CD4-positive, CD25-positive, alpha-beta regulatory T cell (primary cell): ENCODE results near the gene PYGB. TPM values are rescaled to one million over a fixed set of nuclear protein-coding genes. Genes with fewer than 3 reads are reported as not detected.

Source experiments
- ATAC-seq, 2 donors: fragments of 150-1000 bp; cut with Tn5 transposase; one replicate each; pipeline ENCODE4 v1.10.0; 2021; ENCODE audit warnings: low read depth in 2 of 2, moderate number of reproducible peaks in 2 of 2, moderate library complexity in 1 of 2
- DNase-seq, 3 donors: peaks; one replicate each; pipeline versions ENCODE4 v3.0.0 to v3.0.0-alpha.2; 2012 to 2022; ENCODE audit warnings: mixed read lengths in 1 of 3
- H3K27ac ChIP-seq: one replicate; pipeline ENCODE4 v1.7.0; 2013; ENCODE audit warnings: mild to moderate bottlenecking, low read length; ENCODE audit not compliant: insufficient read depth, poor library complexity, severe bottlenecking
- H3K27me3 ChIP-seq: one replicate; pipeline ENCODE4 v1.7.0; 2013; ENCODE audit warnings: low read length; ENCODE audit not compliant: control insufficient read depth, insufficient read depth
- H3K36me3 ChIP-seq: one replicate; pipeline ENCODE4 v1.7.0; 2013; ENCODE audit warnings: mild to moderate bottlenecking, low read length, moderate library complexity; ENCODE audit not compliant: control insufficient read depth, insufficient read depth
- H3K4me1 ChIP-seq: 2 replicates; pipeline ENCODE4 v1.7.0; 2013; ENCODE audit warnings: mild to moderate bottlenecking, low read length; ENCODE audit not compliant: insufficient read depth, control insufficient read depth, poor library complexity, severe bottlenecking
- H3K4me3 ChIP-seq: one replicate; pipeline ENCODE4 v1.7.0; 2013; ENCODE audit warnings: low read depth, mild to moderate bottlenecking, low read length, moderate library complexity
- H3K9me3 ChIP-seq, 2 experiments: 1 replicate in 1 of 2; 2 replicates in 1 of 2; pipeline ENCODE4 v1.7.0; 2013; ENCODE audit warnings: low read length in 2 of 2, mild to moderate bottlenecking in 1 of 2, moderate library complexity in 1 of 2; ENCODE audit not compliant: control insufficient read depth in 2 of 2
- H3K27ac Mint-ChIP-seq, 3 donors: one replicate each; pipeline ENCODE4 v1.8.0; 2020 to 2022; ENCODE audit warnings: mild to moderate bottlenecking in 3 of 3, mixed read lengths in 3 of 3, moderate library complexity in 2 of 3
- H3K27me3 Mint-ChIP-seq: one replicate; pipeline ENCODE4 v1.8.0; 2022; ENCODE audit warnings: mild to moderate bottlenecking, mixed read lengths
- H3K36me3 Mint-ChIP-seq: one replicate; pipeline ENCODE4 v1.8.0; 2020; ENCODE audit warnings: mixed read lengths
- H3K4me1 Mint-ChIP-seq, 4 donors: one replicate each; pipeline ENCODE4 v1.8.0; 2020 to 2022; ENCODE audit warnings: mixed read lengths in 4 of 4, mild to moderate bottlenecking in 1 of 4
- H3K4me3 Mint-ChIP-seq, 4 donors: one replicate each; pipeline ENCODE4 v1.8.0; 2020 to 2022; ENCODE audit warnings: mild to moderate bottlenecking in 4 of 4, mixed read lengths in 4 of 4, moderate library complexity in 3 of 4
- H3K9me3 Mint-ChIP-seq, 7 donors: one replicate each; pipeline ENCODE4 v1.8.0; 2020 to 2022; ENCODE audit warnings: mixed read lengths in 7 of 7, mild to moderate bottlenecking in 3 of 7, moderate library complexity in 2 of 7
- polyA plus RNA-seq, 4 donors: library from polyadenylated mRNA; unstranded; fragments of 300-500 nt; fragmentation: Illumina TruSeq; gene quantifications; one replicate each; pipeline ENCODE4 v1.2.3, GENCODE V29; 2021
- total RNA-seq: library from RNA; stranded (reverse); gene quantifications from one replicate; pipeline ENCODE4 v1.2.3, GENCODE V29; 2022

PYGB gene
- total and polyA plus RNA-seq, 5 donors from 2014 or later = 37.2 to 64.6 (median 45.4) TPM

DNA sequence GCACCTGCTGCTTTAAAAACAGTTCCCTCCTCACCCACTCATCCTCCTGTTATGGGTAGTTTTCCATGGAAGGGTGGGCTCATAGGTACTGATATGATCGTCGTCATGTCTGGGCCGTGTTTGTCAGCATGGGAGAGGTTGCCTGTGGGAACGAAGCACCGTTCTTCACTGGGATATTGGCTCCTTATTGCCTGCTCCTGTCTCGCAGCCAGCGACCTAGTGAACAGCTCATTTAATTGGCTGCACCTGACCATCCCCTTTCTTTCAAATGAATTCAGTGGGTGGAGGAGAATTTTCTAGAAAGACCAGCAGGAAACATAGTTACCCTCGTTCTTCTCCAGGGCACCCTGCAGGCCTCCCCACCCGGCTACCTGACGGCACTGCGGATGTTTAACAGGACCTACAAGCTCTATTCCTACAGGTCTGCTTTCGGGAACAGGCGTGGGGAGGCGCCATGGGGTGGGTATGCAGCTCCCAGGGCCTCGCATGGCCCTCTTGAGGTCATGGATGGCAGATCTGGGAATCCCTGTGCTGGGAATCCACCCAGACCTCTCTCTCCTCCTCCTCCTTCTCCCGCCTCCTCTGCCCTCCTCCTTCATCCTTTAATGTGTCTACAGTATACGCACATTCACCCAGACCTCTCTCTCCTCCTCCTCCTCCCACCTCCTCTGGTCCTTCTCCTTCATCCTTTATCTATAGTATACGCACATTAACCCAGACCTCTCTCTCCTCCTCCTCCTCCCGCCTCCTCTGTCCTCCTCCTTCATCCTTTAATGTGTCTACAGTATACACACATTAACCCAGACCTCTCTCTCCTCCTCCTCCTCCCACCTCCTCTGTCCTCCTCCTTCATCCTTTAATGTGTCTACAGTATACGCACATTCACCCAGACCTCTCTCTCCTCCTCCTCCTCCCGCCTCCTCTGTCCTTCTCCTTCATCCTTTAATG, 30.4 kb upstream of the PYGB start:
- Histone ChIP-seq H3K9me3 (no peaks in the 10 kb centered on the region), H3K4me3 (no peak overlapping the region), H3K4me1 (no peaks in the 10 kb centered on the region), H3K36me3 (peaks cover 44% of the 10 kb centered on the region), H3K27me3 (no peaks in the 10 kb centered on the region), H3K27ac (no peak overlapping the region)
- Mint-ChIP-seq H3K4me3 (no peak overlapping the region), H3K27me3 (no peaks in the 10 kb centered on the region), H3K27ac (peak overlapping the region in 1 of 3 donors; percentile 77), H3K36me3 (peaks cover 14% of the 10 kb centered on the region), H3K9me3 (no peaks in the 10 kb centered on the region), H3K4me1 (peaks cover 0 to 3% (median 0%) of the 10 kb centered on the region in 4 donors)
- ATAC-seq (no peak), DNase-seq (no peak)

DNA sequence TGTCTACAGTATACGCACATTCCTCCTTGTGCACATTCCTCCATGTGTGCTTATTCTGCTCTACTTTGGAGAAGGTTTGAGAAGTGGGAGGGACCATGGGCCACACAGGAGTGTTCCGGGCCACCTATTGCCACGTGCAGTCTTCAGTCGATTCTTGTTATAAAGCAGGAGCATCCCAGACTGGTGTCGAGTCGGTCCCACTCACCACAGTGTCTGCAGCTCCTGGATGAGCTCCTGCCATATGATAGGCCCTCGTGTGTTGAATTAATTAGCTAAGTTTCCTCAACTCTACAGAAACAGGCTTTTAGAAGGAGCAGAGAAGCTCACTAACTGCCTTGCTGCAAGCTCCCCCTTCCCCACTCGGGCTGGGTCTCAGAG, 29.8 kb upstream of the PYGB start:
- Histone ChIP-seq H3K4me3 (no peak overlapping the region), H3K27ac (no peak overlapping the region), H3K4me1 (no peaks in the 10 kb centered on the region), H3K36me3 (peaks cover 41% of the 10 kb centered on the region), H3K27me3 (no peaks in the 10 kb centered on the region), H3K9me3 (no peaks in the 10 kb centered on the region)
- Mint-ChIP-seq H3K36me3 (peaks cover 14% of the 10 kb centered on the region), H3K4me3 (no peak overlapping the region), H3K4me1 (peaks cover 0 to 3% (median 0%) of the 10 kb centered on the region in 4 donors), H3K27ac (no peak overlapping the region), H3K27me3 (no peaks in the 10 kb centered on the region), H3K9me3 (no peaks in the 10 kb centered on the region)
- ATAC-seq (no peak), DNase-seq (no peak)

DNA sequence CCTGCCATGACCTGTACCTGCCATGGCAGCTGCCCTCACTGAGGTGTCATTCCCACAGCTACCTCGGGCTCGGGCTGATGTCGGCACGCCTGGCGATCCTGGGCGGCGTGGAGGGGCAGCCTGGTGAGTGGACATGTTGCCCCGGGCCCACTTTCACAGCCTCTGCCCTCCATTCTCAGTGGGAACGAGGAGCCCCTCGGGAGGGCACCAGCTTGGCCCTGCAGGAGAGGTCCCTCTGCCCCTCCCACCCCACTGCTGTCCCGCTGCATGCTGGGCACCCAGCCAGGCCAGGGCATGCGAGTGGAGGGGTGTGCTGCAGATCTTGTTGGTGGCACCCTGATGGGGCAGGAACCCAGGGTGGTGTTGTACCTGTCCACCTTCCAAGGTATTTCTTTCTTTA, 29.4 kb upstream of the PYGB start:
- H3K36me3 ChIP-seq = peaks cover 38% of the 10 kb centered on the region
- Mint-ChIP-seq H3K4me3 (no peak overlapping the region), H3K4me1 (peaks cover 0 to 3% (median 0%) of the 10 kb centered on the region in 4 donors), H3K9me3 (no peaks in the 10 kb centered on the region), H3K27me3 (no peaks in the 10 kb centered on the region), H3K27ac (no peak overlapping the region), H3K36me3 (peaks cover 14% of the 10 kb centered on the region)
- no peaks in the 10 kb centered on the region for H3K9me3 ChIP-seq
- no peak overlapping the region for H3K4me3 ChIP-seq
- no peak overlapping the region for H3K27ac ChIP-seq
- DNase-seq = no peak
- no peaks in the 10 kb centered on the region for H3K27me3 ChIP-seq
- no peaks in the 10 kb centered on the region for H3K4me1 ChIP-seq
- ATAC-seq = no peak

DNA sequence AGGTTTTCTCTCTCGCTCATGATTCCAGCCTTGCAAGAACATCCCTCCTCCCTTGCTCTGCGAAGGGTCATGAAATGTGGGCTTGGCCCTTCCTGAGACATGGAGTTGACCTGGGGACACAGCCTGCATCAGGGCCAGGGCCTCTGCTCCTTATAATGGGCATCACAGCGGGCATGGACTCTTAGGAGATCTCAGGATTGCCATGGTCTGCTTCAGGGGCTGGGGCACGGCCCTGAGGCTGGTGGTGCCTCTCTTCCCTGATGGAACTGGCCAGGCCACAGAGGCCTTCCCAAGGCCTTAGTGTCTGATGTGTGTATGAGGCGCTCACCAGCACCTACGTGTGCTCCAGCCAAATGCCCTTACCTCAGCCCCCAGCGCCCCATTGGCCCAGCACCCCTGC, 28.5 kb upstream of the PYGB start:
- peaks cover 0 to 3% (median 0%) of the 10 kb centered on the region in 4 donors for H3K4me1 Mint-ChIP-seq
- Histone ChIP-seq H3K4me3 (no peak overlapping the region), H3K36me3 (peaks cover 29% of the 10 kb centered on the region), H3K27ac (no peak overlapping the region), H3K27me3 (no peaks in the 10 kb centered on the region), H3K4me1 (no peaks in the 10 kb centered on the region), H3K9me3 (no peaks in the 10 kb centered on the region)
- H3K9me3 Mint-ChIP-seq = no peaks in the 10 kb centered on the region
- no peak overlapping the region for H3K4me3 Mint-ChIP-seq
- H3K27me3 Mint-ChIP-seq = no peaks in the 10 kb centered on the region
- no peak for DNase-seq
- peaks cover 14% of the 10 kb centered on the region for H3K36me3 Mint-ChIP-seq
- ATAC-seq = no peak
- H3K27ac Mint-ChIP-seq = no peak overlapping the region

DNA sequence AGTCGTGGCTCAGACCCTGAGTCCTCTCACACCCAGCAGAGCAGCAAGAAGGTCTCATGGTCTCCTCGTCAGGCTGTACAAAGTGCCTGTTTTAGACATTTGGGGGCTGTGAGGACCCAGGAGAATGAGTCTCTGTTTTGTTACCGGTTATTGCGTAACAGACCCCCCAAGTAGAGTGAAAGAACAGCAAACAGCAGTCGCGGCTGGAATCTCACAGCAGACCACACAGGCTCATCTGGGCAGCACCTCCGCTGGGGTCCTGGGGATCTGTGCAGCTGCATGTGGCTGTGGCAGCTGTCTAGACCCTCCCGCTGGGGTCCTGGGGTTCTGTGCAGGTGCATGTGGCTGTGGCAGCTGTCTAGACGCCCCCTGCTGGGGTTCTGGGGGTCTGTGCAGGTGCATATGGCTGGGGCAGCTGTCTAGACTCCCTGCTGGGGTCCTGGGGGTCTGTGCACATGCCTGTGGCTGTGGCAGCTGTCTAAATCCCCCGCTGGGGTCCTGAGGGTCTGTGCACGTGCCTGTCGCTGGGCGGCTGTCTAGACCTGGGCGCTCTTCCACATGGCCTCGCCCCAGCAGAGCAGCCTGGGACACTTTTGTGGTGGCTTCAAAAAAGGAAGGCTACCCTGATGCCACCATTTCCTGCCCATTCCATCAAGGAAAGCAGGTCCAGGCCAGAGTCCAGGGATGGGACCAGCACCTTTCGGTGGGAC, 27.7 kb upstream of the PYGB start:
- H3K36me3 Mint-ChIP-seq = peaks cover 12% of the 10 kb centered on the region

DNA sequence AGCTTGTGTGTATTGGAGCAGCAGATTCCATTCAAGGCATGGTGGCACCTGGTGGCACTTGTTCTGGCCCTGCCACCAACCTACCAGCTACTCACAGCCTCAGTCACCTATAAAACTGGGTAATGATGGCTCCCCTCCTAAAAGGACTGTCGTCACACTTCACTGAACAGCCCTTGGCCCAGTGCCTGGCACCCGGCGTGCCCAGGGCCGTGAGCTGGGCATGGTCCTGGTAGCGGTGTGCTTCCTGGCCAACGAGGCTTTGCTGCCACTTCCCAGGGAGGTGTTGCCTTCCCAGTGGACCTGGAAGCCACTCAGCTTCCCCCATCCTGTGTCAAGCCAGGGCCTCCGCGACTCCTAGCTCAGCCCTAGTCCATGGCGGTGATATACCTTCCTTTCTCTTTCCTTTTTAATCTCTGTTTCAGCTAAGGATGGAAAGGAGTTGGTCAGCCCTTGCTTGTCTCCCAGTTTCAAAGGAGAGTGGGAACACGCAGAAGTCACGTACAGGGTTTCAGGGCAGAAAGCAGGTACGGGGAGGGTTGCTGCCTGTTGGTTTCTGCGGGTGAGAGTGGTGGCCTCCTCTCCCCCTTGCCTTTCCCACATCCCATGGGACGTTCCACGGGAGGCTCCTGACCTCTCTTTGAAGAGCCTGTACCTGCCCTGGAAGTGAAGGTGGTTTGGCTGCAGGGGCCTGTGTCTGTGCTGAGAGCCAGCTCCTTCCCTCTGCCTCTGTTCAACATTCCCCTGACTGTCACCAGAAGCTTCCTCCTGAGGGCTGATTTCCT, 26.9 kb upstream of the PYGB start:
- H3K9me3 Mint-ChIP-seq = no peaks in the 10 kb centered on the region
- no peaks in the 10 kb centered on the region for H3K4me1 ChIP-seq
- no peaks in the 10 kb centered on the region for H3K9me3 ChIP-seq
- no peaks in the 10 kb centered on the region for H3K27me3 ChIP-seq
- H3K4me3 Mint-ChIP-seq = no peak overlapping the region
- peaks cover 0 to under 1% (median 0%) of the 10 kb centered on the region in 4 donors for H3K4me1 Mint-ChIP-seq
- no peak overlapping the region for H3K4me3 ChIP-seq
- no peaks in the 10 kb centered on the region for H3K27me3 Mint-ChIP-seq
- H3K36me3 Mint-ChIP-seq = peaks cover 8% of the 10 kb centered on the region
- no peak for ATAC-seq
- H3K36me3 ChIP-seq = peaks cover 17% of the 10 kb centered on the region
- no peak for DNase-seq
- no peak overlapping the region for H3K27ac Mint-ChIP-seq
- H3K27ac ChIP-seq = no peak overlapping the region

More for the DNA sequence above, 27.7 kb upstream of the PYGB start:
- no peak overlapping the region for H3K27ac ChIP-seq
- no peaks in the 10 kb centered on the region for H3K9me3 ChIP-seq
- H3K9me3 Mint-ChIP-seq = no peaks in the 10 kb centered on the region
- DNase-seq (peak in 1 of 3 donors; percentile 16), ATAC-seq (no peak)
- no peak overlapping the region for H3K4me3 ChIP-seq
- H3K4me1 ChIP-seq = no peaks in the 10 kb centered on the region
- peaks cover 23% of the 10 kb centered on the region for H3K36me3 ChIP-seq
- H3K27ac Mint-ChIP-seq = no peak overlapping the region
- peaks cover 0 to 3% (median 0%) of the 10 kb centered on the region in 4 donors for H3K4me1 Mint-ChIP-seq
- no peak overlapping the region for H3K4me3 Mint-ChIP-seq
- H3K27me3 Mint-ChIP-seq = no peaks in the 10 kb centered on the region
- no peaks in the 10 kb centered on the region for H3K27me3 ChIP-seq

DNA sequence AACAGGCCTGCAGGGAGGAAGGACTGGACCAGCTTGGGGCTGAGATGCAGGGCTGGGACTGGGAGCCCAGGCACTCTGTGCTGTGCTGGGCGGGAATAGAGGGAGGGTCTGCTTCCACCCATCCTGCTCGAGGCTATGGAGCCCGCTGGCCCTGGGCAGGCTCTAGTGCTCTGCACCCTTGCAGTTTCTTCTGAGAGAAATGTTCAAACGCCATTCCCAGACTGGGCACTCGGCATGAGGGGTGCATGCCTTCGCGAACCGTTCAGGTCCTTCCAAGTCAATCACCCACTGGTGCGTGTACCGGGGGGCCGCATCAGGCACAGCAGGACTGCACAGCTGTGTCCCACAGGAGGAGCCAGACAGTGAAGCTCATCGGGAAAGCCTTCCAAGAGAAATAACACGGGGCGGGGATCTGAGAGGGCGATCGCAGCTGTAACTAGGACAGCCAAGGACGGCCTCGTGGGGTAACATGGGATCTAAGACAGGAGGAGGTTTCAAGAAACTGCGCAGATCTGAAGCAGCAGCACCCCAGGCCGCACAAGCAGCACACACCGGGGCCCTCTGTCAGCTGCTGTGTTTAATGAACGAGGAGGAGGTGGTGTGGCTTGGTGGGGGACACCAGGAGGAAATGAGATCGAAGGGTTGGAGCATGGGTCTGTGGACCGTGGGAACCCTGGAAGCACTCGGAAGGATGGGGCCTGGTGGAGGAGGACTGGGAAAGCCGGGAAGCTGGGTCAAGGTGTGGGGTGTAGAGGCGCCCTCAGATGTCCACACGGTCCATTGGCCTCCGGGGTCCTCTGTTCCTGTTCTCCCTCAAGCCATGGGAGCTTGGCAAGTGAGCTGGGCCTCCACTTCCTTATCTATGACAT, 26.1 kb upstream of the PYGB start:
- Histone ChIP-seq H3K36me3 (peaks cover 14% of the 10 kb centered on the region), H3K27me3 (no peaks in the 10 kb centered on the region), H3K4me1 (no peaks in the 10 kb centered on the region), H3K9me3 (no peaks in the 10 kb centered on the region), H3K27ac (no peak overlapping the region), H3K4me3 (no peak overlapping the region)
- H3K9me3 Mint-ChIP-seq = no peaks in the 10 kb centered on the region
- no peak for ATAC-seq
- no peaks in the 10 kb centered on the region for H3K4me1 Mint-ChIP-seq
- H3K27ac Mint-ChIP-seq = peak overlapping the region in 1 of 3 donors; percentile 83
- H3K27me3 Mint-ChIP-seq = no peaks in the 10 kb centered on the region
- DNase-seq = no peak
- peaks cover 8% of the 10 kb centered on the region for H3K36me3 Mint-ChIP-seq
- no peak overlapping the region for H3K4me3 Mint-ChIP-seq
